ENCODE measurements around the gene SLC31A1.

DNA sequence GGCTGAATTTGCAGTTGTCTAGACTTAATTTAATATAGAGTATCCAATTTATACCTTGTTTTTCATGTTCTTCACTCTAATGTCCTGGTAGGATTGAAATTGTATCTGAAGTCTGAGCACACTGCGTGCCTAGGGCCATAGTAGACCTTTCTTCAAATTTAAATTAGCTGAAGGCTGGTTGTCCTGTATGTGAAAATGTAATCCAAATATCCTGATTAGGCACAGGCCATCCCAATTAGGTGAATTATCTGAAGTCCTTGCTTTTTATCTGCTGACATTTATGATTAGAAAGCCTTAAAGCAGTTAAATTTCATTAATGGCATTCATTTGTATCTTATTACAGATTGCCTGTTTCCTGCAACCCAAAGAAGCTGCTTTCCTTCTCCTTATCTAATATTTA, 33.6 kb downstream of the SLC31A1 start:
- TF ChIP-seq POLR2AphosphoS5 (IDR thresholded peaks at IDR 0.05; ENCODE audit: low read depth, low read length) = no peak
- no peak for TF ChIP-seq POLR2A (IDR thresholded peaks at IDR 0.05; ENCODE audit: low read depth, low read length)
- TF ChIP-seq TAF1 (IDR thresholded peaks at IDR 0.05; ENCODE audit: low read depth, low read length) = no peak

All from GM12891 (cell line).